Measurements from ENCODE around the gene SLC22A3.

SLC22A3 gene

DNA sequence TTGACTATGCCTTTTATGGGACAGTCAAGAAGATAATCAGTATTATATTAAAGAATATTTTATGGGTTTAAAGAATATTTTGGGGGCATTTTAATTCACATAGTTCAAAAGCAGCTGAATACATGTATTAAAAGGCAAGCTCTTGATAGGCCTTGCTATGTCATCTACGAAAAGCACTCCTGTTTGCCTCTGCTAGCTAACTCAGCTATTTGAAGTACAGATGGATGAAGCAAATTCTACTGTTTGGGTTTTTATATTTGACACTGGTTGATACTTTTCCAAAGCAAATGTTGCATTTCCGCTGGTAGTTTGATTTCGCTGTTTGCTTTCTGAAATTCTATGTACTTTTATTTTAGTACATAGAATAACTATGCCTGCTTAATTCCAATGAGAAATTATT, 47.0 kb downstream of the SLC22A3 start:
- no peak overlapping the region for H3K4me3 ChIP-seq (ENCODE audit: low read length)
- no peak overlapping the region for H3K4me2 ChIP-seq (ENCODE audit: low read length)
- H3K4me1 ChIP-seq (ENCODE audit: control insufficient read depth, insufficient read depth, low read length), result peaks cover 29% of the 10 kb centered on the region
- H3K9ac ChIP-seq (ENCODE audit: low read depth, low read length), result no peak overlapping the region
- H3K9me3 ChIP-seq (replicated peaks; ENCODE audit: low read length), result no peaks in the 10 kb centered on the region
- no peaks in the 10 kb centered on the region for H3K27me3 ChIP-seq (ENCODE audit: control insufficient read depth, insufficient read depth, low read length)
- no peaks in the 10 kb centered on the region for H3K36me3 ChIP-seq (ENCODE audit: insufficient read depth, low read length)

DNA sequence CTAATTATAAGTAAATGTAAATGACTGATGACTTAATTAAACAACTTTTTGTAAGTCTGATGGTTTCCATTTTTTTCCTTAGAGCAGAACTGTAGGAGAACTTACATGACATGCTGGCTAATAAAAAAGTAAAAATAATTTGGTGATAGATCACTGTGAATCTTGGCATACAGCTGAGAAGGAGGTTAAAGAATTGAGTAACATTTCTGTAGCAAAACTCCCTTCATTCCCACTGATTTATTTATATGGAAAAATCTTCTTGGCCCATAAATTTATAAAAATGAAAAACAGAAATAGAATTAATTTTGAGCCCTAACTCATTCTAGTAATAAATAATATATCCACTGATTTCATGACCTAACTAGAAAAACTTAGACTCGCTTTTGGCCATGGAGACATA, 48.1 kb downstream of the SLC22A3 start:
- no peaks in the 10 kb centered on the region for H3K27me3 ChIP-seq (ENCODE audit: control insufficient read depth, insufficient read depth, low read length)
- H3K4me3 ChIP-seq (ENCODE audit: low read length), result no peak overlapping the region
- no peaks in the 10 kb centered on the region for H3K36me3 ChIP-seq (ENCODE audit: insufficient read depth, low read length)
- H3K4me1 ChIP-seq (ENCODE audit: control insufficient read depth, insufficient read depth, low read length), result peaks cover 27% of the 10 kb centered on the region
- H3K9me3 ChIP-seq (replicated peaks; ENCODE audit: low read length), result no peaks in the 10 kb centered on the region
- no peak overlapping the region for H3K9ac ChIP-seq (ENCODE audit: low read depth, low read length)
- no peak overlapping the region for H3K4me2 ChIP-seq (ENCODE audit: low read length)

DNA sequence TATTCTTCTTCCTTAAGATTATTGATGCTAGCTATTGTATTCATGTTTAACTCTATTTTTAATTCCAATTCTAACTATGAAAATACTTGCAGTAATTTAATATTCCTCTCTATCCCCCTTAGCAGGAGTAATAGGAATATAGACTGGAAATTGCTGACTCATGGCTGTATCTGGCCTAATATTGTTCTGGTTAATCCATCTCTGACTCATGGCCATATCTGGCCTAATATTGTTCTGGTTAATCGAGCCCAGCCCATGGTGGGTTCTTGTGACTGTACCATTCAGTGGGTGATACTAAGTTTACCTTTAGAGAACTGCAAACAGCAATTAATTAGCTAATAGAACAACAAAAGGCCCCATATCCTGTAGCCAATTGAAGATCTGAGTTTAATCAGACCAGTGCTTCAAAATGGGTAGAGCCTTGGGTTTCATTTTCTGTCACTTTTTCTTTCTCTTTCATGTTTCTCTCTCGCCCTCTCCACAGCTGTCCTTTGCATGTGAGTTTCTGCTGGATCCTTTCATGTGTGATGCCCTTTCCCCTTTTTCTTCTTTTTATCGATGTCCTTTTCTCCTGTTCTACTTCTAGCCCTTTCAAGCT, 50.6 kb downstream of the SLC22A3 start:
- Histone ChIP-seq H3K27me3 (ENCODE audit: control insufficient read depth, insufficient read depth, low read length) (no peaks in the 10 kb centered on the region), H3K4me1 (ENCODE audit: control insufficient read depth, insufficient read depth, low read length) (peaks cover 18% of the 10 kb centered on the region), H3K36me3 (ENCODE audit: insufficient read depth, low read length) (no peaks in the 10 kb centered on the region), H3K4me3 (ENCODE audit: low read length) (no peak overlapping the region), H3K4me2 (ENCODE audit: low read length) (no peak overlapping the region), H3K9me3 (replicated peaks; ENCODE audit: low read length) (no peaks in the 10 kb centered on the region), H3K9ac (ENCODE audit: low read depth, low read length) (no peak overlapping the region)

DNA sequence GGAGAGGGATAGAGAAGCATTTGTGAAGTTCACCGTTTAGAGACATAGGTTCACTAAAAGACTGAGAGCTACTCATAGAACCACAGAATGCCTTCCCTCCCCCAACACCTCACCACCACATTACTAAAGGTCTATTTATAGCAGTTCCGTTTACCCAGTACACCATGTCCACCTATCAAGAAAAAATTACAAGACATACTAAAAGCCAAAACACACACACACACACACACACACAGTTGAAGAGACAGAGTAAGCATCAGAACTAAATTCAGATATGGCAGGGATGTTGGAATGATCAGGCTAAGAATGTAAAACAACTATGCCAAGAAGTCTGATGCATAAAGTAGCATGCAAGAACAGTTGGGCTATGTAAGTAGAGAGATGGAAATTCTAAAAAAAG, 52.3 kb downstream of the SLC22A3 start:
- no peaks in the 10 kb centered on the region for H3K9me3 ChIP-seq (replicated peaks; ENCODE audit: low read length)
- H3K4me2 ChIP-seq (ENCODE audit: low read length), result no peak overlapping the region
- peaks cover 18% of the 10 kb centered on the region for H3K4me1 ChIP-seq (ENCODE audit: control insufficient read depth, insufficient read depth, low read length)
- H3K27me3 ChIP-seq (ENCODE audit: control insufficient read depth, insufficient read depth, low read length), result no peaks in the 10 kb centered on the region
- H3K9ac ChIP-seq (ENCODE audit: low read depth, low read length), result no peak overlapping the region
- no peaks in the 10 kb centered on the region for H3K36me3 ChIP-seq (ENCODE audit: insufficient read depth, low read length)
- H3K4me3 ChIP-seq (ENCODE audit: low read length), result no peak overlapping the region

DNA sequence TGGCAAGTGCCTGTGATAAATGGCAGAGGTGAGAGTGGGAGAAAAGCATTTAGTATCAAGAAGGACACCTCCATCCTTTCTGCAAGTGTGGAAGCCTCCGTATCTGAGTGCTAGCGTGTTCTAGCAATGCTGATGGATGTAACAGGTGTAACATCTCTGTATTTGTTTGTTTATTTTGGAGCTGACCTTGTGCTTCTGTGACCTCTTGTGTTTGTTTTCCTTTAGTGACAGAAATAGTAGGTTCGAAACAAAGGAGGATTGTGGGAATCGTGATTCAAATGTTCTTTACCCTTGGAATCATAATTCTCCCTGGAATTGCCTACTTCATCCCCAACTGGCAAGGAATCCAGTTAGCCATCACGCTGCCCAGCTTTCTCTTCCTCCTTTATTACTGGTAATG, 60.4 kb downstream of the SLC22A3 start:
- Histone ChIP-seq H3K36me3 (ENCODE audit: insufficient read depth, low read length) (no peaks in the 10 kb centered on the region), H3K9me3 (replicated peaks; ENCODE audit: low read length) (no peaks in the 10 kb centered on the region), H3K4me2 (ENCODE audit: low read length) (no peak overlapping the region), H3K4me3 (ENCODE audit: low read length) (no peak overlapping the region), H3K4me1 (ENCODE audit: control insufficient read depth, insufficient read depth, low read length) (no peaks in the 10 kb centered on the region), H3K9ac (ENCODE audit: low read depth, low read length) (no peak overlapping the region), H3K27me3 (ENCODE audit: control insufficient read depth, insufficient read depth, low read length) (no peaks in the 10 kb centered on the region)

GRCh38 chr6:160412993-160413392, 64.8 kb downstream of the SLC22A3 start:
- Histone ChIP-seq H3K9me3 (replicated peaks; ENCODE audit: low read length) (no peaks in the 10 kb centered on the region), H3K4me1 (ENCODE audit: control insufficient read depth, insufficient read depth, low read length) (no peaks in the 10 kb centered on the region), H3K36me3 (ENCODE audit: insufficient read depth, low read length) (no peaks in the 10 kb centered on the region), H3K9ac (ENCODE audit: low read depth, low read length) (no peak overlapping the region), H3K27me3 (ENCODE audit: control insufficient read depth, insufficient read depth, low read length) (no peaks in the 10 kb centered on the region), H3K4me2 (ENCODE audit: low read length) (no peak overlapping the region), H3K4me3 (ENCODE audit: low read length) (no peak overlapping the region)

DNA sequence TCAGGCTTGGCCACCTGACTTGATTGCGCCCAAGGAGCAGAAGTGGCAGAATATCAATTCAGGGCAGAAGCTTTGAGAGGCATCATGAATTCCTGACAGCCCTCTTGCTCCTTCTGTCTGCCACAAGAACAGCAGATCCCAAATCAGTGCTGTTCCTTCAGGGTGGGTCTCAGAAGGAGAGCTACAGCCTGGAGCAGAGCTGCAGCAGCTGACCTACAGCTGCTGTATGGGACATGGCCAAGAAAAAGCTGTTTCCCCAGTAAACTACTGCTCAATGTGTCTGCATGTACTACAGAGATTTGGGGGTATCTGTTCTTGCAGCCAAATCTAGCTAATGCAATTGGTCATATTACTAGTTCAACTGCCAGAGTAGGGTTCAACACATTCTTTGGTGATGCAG, 69.0 kb downstream of the SLC22A3 start:
- H3K27me3 ChIP-seq (ENCODE audit: control insufficient read depth, insufficient read depth, low read length), result no peaks in the 10 kb centered on the region
- no peak overlapping the region for H3K4me2 ChIP-seq (ENCODE audit: low read length)
- H3K9me3 ChIP-seq (replicated peaks; ENCODE audit: low read length), result no peaks in the 10 kb centered on the region
- H3K36me3 ChIP-seq (ENCODE audit: insufficient read depth, low read length), result no peaks in the 10 kb centered on the region
- H3K4me3 ChIP-seq (ENCODE audit: low read length), result no peak overlapping the region
- no peaks in the 10 kb centered on the region for H3K4me1 ChIP-seq (ENCODE audit: control insufficient read depth, insufficient read depth, low read length)
- no peak overlapping the region for H3K9ac ChIP-seq (ENCODE audit: low read depth, low read length)

DNA sequence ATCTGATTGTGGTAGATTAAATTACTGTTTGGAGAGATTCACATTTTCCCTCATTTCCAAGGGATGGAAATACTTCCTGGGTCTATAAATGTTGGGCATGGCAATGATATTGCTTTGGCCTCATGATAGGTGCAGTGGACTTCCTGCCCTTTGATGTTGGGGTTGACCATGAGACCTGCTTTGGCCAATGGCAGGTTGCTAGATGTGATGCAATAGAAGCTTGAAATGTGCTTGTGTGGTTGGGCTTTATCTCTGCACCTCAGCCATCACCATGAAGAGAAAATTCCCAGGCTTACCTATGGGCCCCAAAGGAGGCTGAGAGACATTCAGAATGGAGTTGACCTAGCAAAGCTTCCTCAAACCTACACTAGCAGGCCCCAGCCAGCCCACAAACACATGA, 69.4 kb downstream of the SLC22A3 start:
- Histone ChIP-seq H3K9me3 (replicated peaks; ENCODE audit: low read length) (no peaks in the 10 kb centered on the region), H3K36me3 (ENCODE audit: insufficient read depth, low read length) (no peaks in the 10 kb centered on the region), H3K4me3 (ENCODE audit: low read length) (no peak overlapping the region), H3K27me3 (ENCODE audit: control insufficient read depth, insufficient read depth, low read length) (no peaks in the 10 kb centered on the region), H3K9ac (ENCODE audit: low read depth, low read length) (no peak overlapping the region), H3K4me1 (ENCODE audit: control insufficient read depth, insufficient read depth, low read length) (no peaks in the 10 kb centered on the region), H3K4me2 (ENCODE audit: low read length) (no peak overlapping the region)

DNA sequence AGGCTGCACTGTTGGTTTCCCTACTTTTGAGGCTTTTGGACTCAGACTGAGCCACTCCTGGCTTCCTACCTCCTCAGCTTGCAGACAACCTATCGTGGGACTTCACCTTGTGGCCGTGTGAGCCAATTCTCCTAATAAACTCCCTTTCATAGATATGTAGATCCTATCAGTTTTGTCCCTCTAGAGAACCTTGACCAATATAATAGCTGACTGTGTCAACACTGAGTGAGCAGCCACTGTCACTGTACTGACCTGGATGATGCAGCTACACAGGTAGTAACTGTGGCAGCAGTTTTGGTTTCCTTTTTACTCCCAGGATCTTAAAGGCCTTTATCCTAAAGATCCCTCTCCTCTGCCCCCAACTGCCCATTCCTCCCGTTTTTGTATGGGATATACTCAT, 70.2 kb downstream of the SLC22A3 start:
- H3K9me3 ChIP-seq (replicated peaks; ENCODE audit: low read length), result no peaks in the 10 kb centered on the region

GRCh38 chr6:160419488-160419887, 71.3 kb downstream of the SLC22A3 start:
- Histone ChIP-seq H3K9me3 (replicated peaks; ENCODE audit: low read length) (no peaks in the 10 kb centered on the region), H3K9ac (ENCODE audit: low read depth, low read length) (no peak overlapping the region), H3K4me3 (ENCODE audit: low read length) (no peak overlapping the region), H3K4me2 (ENCODE audit: low read length) (no peak overlapping the region), H3K4me1 (ENCODE audit: control insufficient read depth, insufficient read depth, low read length) (no peaks in the 10 kb centered on the region), H3K27me3 (ENCODE audit: control insufficient read depth, insufficient read depth, low read length) (no peaks in the 10 kb centered on the region), H3K36me3 (ENCODE audit: insufficient read depth, low read length) (no peaks in the 10 kb centered on the region)

More for the DNA sequence above, 70.2 kb downstream of the SLC22A3 start:
- Histone ChIP-seq H3K4me2 (ENCODE audit: low read length) (no peak overlapping the region), H3K9ac (ENCODE audit: low read depth, low read length) (no peak overlapping the region), H3K4me1 (ENCODE audit: control insufficient read depth, insufficient read depth, low read length) (no peaks in the 10 kb centered on the region), H3K36me3 (ENCODE audit: insufficient read depth, low read length) (no peaks in the 10 kb centered on the region), H3K27me3 (ENCODE audit: control insufficient read depth, insufficient read depth, low read length) (no peaks in the 10 kb centered on the region), H3K4me3 (ENCODE audit: low read length) (no peak overlapping the region)

DNA sequence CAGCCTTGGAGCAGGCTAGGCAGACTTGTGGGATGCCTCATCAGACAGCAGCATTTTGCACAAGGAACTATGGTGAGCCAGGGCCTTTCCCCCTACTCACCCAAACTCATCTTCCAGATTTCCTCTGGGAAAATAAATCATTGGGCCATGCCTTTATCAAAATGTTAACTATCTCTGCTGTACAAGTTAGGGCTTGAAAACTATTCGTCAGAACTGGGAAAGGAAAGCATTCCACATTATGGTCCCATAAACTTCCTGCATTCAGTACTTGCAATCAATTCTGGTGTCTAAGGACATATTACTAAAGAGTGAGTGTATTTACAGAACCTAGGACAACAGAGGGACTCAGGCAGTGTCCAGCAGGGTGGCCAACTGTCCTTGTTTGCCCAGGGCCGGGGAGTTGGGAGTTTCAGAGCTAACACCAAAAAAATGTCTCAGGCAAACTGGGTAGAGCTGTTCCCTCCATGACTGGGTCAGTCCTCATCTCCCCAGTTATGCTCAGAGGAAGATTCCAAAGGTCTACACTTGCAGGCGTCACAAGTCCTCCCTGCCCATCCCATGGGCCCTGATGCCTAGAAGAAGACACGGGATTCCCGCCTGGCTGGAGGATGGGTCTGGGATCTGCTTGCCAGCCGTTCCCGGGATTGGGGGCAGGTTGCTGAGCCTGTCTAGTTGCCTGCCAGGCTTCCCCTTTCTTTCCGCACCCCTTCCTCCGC, 72.2 kb downstream of the SLC22A3 start:
- Histone ChIP-seq H3K9me3 (replicated peaks; ENCODE audit: low read length) (no peaks in the 10 kb centered on the region), H3K4me3 (ENCODE audit: low read length) (no peak overlapping the region), H3K27me3 (ENCODE audit: control insufficient read depth, insufficient read depth, low read length) (no peaks in the 10 kb centered on the region)

GRCh38 chr6:160420969-160421556, 72.9 kb downstream of the SLC22A3 start:
- Histone ChIP-seq H3K36me3 (ENCODE audit: insufficient read depth, low read length) (no peaks in the 10 kb centered on the region), H3K4me3 (ENCODE audit: low read length) (no peak overlapping the region), H3K9ac (ENCODE audit: low read depth, low read length) (no peak overlapping the region), H3K9me3 (replicated peaks; ENCODE audit: low read length) (no peaks in the 10 kb centered on the region), H3K4me1 (ENCODE audit: control insufficient read depth, insufficient read depth, low read length) (no peaks in the 10 kb centered on the region), H3K4me2 (ENCODE audit: low read length) (no peak overlapping the region), H3K27me3 (ENCODE audit: control insufficient read depth, insufficient read depth, low read length) (no peaks in the 10 kb centered on the region)

More for the DNA sequence above, 72.2 kb downstream of the SLC22A3 start:
- no peaks in the 10 kb centered on the region for H3K36me3 ChIP-seq (ENCODE audit: insufficient read depth, low read length)
- no peaks in the 10 kb centered on the region for H3K4me1 ChIP-seq (ENCODE audit: control insufficient read depth, insufficient read depth, low read length)
- H3K4me2 ChIP-seq (ENCODE audit: low read length), result no peak overlapping the region
- no peak overlapping the region for H3K9ac ChIP-seq (ENCODE audit: low read depth, low read length)
